ENCODE results near the gene BCAS1. TPM values are rescaled to one million over a fixed set of nuclear protein-coding genes. Genes with fewer than 3 reads are reported as not detected.

BCAS1 gene
- total RNA-seq, 1 donor from 2014 or later, result 0.81 TPM

DNA sequence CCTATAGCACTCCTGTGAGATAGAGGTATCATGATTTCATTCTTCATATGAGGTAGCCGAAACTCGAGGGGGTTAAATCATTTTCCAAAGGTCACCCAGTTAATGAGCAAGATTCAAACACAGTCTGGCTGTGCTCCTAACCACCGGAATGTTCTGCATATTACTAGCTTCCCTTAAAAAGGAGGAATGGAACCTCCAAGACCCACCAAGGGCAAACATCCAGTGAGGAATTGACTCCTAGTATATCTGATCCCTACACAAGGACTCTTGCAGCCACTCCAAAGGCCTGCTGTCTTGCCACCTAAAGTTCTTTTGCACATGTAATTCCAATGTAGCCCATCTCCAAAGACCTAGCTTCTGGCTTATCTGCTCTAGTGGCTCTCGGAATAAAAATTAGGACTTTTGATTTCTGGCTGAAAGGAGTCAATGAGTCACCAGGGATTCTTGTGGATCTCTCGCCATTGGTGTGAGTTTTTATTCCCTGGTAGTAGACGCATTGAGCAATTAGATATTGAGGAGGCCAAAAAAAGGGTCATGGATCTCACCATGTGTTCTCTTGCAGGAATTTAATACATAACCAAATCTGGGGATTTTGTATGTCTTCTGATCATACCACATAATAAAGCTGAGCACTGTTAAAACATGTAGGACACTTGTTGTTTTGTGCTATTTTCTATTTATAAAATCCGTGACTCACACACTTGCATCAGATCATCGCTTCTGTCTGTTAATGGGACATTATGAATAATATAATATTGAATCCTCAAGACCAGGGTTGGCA, 9.1 kb downstream of the BCAS1 start:
- H3K27ac Mint-ChIP-seq, result no peak overlapping the region
- H3K9me3 Mint-ChIP-seq (ENCODE audit: low read depth), result no peaks in the 10 kb centered on the region
- no peak for DNase-seq (ENCODE audit: low spot score, unreplicated experiment)
- H3K4me3 Mint-ChIP-seq (ENCODE audit: low read depth), result no peak overlapping the region
- no peaks in the 10 kb centered on the region for H3K27me3 Mint-ChIP-seq
- H3K4me1 Mint-ChIP-seq (ENCODE audit: low read depth), result peaks cover 10% of the 10 kb centered on the region
- H3K36me3 Mint-ChIP-seq (ENCODE audit: insufficient read depth), result no peaks in the 10 kb centered on the region
- TF ChIP-seq, protein P1, sequence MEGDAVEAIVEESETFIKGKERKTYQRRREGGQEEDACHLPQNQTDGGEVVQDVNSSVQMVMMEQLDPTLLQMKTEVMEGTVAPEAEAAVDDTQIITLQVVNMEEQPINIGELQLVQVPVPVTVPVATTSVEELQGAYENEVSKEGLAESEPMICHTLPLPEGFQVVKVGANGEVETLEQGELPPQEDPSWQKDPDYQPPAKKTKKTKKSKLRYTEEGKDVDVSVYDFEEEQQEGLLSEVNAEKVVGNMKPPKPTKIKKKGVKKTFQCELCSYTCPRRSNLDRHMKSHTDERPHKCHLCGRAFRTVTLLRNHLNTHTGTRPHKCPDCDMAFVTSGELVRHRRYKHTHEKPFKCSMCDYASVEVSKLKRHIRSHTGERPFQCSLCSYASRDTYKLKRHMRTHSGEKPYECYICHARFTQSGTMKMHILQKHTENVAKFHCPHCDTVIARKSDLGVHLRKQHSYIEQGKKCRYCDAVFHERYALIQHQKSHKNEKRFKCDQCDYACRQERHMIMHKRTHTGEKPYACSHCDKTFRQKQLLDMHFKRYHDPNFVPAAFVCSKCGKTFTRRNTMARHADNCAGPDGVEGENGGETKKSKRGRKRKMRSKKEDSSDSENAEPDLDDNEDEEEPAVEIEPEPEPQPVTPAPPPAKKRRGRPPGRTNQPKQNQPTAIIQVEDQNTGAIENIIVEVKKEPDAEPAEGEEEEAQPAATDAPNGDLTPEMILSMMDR (IDR thresholded peaks at IDR 0.05; ENCODE audit: unreplicated experiment), result no peak

DNA sequence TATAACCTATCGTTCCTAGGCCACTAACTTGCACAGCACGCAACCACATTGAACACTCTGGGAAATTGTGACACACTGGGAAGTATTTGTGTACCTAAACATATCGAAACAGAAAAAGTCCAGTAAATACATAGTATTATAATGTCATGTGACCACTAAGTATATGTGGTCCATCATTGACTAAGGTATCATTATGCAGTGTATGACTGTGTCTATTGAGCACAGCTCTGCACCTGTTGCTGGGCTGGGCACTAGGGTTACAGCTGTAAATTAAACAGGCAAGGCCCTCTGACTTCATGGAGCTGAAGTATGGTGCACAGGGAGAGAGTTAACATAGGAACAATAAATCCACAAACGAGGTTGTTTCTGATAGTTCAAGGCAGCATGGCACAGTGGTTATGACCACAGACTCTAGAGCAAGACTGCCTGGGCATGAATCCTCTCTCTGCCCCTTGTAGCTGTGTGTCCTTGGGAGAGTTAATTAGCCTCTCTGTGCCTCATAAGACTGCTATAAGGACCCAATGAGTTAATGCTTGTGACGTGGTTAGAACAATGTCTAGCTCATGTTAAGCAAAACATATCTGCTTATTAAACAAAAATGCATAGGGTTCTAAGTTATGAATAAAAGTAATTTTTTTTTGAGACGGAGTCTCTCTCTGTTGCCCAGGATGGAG, 10.6 kb downstream of the BCAS1 start:
- TF ChIP-seq, protein P1 (IDR thresholded peaks at IDR 0.05; ENCODE audit: unreplicated experiment), result no peak
- Mint-ChIP-seq H3K4me3 (ENCODE audit: low read depth) (no peak overlapping the region), H3K9me3 (ENCODE audit: low read depth) (no peaks in the 10 kb centered on the region), H3K27ac (no peak overlapping the region), H3K36me3 (ENCODE audit: insufficient read depth) (no peaks in the 10 kb centered on the region), H3K4me1 (ENCODE audit: low read depth) (peaks cover 6% of the 10 kb centered on the region), H3K27me3 (no peaks in the 10 kb centered on the region)
- DNase-seq (ENCODE audit: low spot score, unreplicated experiment), result no peak

DNA sequence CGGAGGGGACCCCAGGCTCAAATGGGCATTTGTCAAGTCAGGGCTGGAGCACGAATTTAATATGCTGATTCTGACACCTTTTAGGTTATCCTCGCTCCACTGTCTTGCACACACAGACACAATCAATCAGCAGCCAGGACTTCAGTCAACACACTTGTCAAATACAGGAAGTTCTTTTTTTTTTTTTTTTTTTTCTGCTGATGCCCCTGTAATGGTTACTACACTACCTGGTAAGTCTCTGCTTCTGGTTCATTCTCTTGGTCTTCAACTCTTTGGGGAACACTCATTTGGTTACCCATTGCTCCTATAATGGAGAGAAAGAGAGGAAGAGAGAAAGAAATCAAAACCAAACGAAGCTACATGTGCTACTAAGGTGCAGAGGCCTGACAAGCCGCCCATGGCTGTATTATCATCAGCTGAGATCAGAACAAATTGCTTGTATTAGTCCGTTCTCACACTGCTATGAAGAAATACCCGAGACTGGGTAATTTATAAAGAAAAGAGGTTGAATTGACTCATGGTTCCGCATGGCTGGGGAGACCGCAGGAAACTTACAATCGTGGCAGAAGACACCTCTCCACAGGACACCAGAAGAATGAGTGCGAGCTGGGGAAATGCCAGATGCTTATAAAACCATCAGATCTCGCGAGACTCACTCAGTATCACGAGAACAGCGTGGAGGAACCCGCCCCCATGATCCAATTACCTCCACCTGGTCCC, 11.8 kb downstream of the BCAS1 start:
- H3K27me3 Mint-ChIP-seq, result no peaks in the 10 kb centered on the region
- H3K9me3 Mint-ChIP-seq (ENCODE audit: low read depth), result no peaks in the 10 kb centered on the region
- H3K4me1 Mint-ChIP-seq (ENCODE audit: low read depth), result peaks cover 6% of the 10 kb centered on the region
- no peak overlapping the region for H3K4me3 Mint-ChIP-seq (ENCODE audit: low read depth)
- no peak for DNase-seq (ENCODE audit: low spot score, unreplicated experiment)
- H3K36me3 Mint-ChIP-seq (ENCODE audit: insufficient read depth), result no peaks in the 10 kb centered on the region
- no peak overlapping the region for H3K27ac Mint-ChIP-seq
- TF ChIP-seq, protein P1 (IDR thresholded peaks at IDR 0.05; ENCODE audit: unreplicated experiment), result no peak

DNA sequence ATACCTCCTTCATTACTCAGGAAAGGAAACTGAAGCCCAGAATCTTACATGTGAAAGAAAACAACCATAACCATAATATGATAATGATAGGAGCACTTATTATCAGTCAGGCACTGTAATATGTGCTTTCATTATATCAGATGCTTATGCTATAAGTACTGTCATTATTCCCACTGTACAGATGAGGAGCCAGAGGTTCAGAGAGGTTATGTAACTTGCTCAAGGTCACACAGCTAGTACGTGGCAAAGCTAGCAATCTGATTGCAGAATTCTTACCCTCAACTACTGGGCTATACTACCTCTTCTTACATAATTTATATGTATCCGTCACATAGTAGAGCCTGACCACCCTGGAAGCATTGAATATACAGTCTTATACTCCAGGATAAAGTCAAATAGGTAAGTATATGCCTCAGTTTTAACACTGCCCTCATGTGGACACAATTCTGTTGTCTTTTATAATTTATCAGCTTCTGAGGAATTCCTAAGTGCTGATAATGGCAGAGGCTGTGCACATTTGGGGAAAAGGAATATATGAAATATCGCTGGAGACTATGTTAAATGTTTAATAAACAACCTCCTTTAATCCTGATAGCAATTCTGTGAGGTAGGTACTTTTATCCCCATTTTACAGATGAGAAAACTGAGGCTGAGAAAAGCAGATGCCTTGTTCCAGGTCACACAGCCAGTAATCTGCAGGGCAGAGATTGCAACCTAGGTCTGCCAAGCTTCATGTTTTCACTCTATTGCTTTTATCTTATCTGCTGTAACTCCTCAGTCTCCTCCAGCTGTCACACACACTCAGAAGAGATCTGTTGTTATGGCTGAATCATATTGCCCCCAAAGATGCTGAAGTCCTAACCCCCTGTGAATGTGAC, 13.4 kb downstream of the BCAS1 start:
- Mint-ChIP-seq H3K36me3 (ENCODE audit: insufficient read depth) (no peaks in the 10 kb centered on the region), H3K4me3 (ENCODE audit: low read depth) (no peak overlapping the region), H3K27ac (no peak overlapping the region), H3K27me3 (no peaks in the 10 kb centered on the region), H3K4me1 (ENCODE audit: low read depth) (peaks cover 6% of the 10 kb centered on the region), H3K9me3 (ENCODE audit: low read depth) (no peaks in the 10 kb centered on the region)
- DNase-seq (ENCODE audit: low spot score, unreplicated experiment), result no peak
- TF ChIP-seq, protein P1 (IDR thresholded peaks at IDR 0.05; ENCODE audit: unreplicated experiment), result no peak
